NCI-H2107 treated with DMSO at 0.1 percent for 48 hours (cell line): ENCODE data around the gene DPYD.
"Not testable (repeated sequence)": the region's sequence is repeated elsewhere in the genome, so short reads cannot be mapped to it uniquely, and the experiment has no call there.

ENCODE experiments used
- DNase-seq: peaks from one replicate; lab custom pipeline; 2025; ENCODE audit not compliant: unreplicated experiment; lab: John Stamatoyannopoulos, UW

DPYD gene

GRCh38 chr1:97243973-97244560 lies 676.8 kb downstream of the DPYD start:
- DNase-seq = peak; percentile 12

GRCh38 chr1:97238816-97239215 lies 682.0 kb downstream of the DPYD start:
- DNase-seq = no peak

- not testable (repeated sequence) for DNase-seq
Observed at GRCh38 chr1:97231354-97231753, 689.5 kb downstream of the DPYD start.

- no peak for DNase-seq
Observed at GRCh38 chr1:97212671-97213070, 708.2 kb downstream of the DPYD start.

GRCh38 chr1:97210307-97210706 lies 710.5 kb downstream of the DPYD start:
- DNase-seq = no peak

- no peak for DNase-seq
Observed at GRCh38 chr1:97209381-97209957, 711.4 kb downstream of the DPYD start.

- no peak for DNase-seq
Observed at GRCh38 chr1:97207868-97208267, 713.0 kb downstream of the DPYD start.

GRCh38 chr1:97204468-97204867 lies 716.4 kb downstream of the DPYD start:
- no peak for DNase-seq

GRCh38 chr1:97202481-97203380 lies 718.1 kb downstream of the DPYD start:
- DNase-seq = no peak

GRCh38 chr1:97201641-97202040 lies 719.2 kb downstream of the DPYD start:
- no peak for DNase-seq

- DNase-seq = no peak
Observed at GRCh38 chr1:97200595-97200994, 720.2 kb downstream of the DPYD start.

- no peak for DNase-seq
Observed at GRCh38 chr1:97196825-97197516, 723.9 kb downstream of the DPYD start.

- no peak for DNase-seq
Observed at GRCh38 chr1:97192872-97193572, 727.8 kb downstream of the DPYD start.

GRCh38 chr1:97190326-97190725 lies 730.5 kb downstream of the DPYD start:
- DNase-seq = no peak

- no peak for DNase-seq
Observed at GRCh38 chr1:97186381-97186780, 734.5 kb downstream of the DPYD start.

- DNase-seq = no peak
Observed at GRCh38 chr1:97174039-97174704, 746.7 kb downstream of the DPYD start.

GRCh38 chr1:97170300-97170699 lies 750.5 kb downstream of the DPYD start:
- no peak for DNase-seq

- no peak for DNase-seq
Observed at GRCh38 chr1:97168056-97168455, 752.8 kb downstream of the DPYD start.

- no peak for DNase-seq
Observed at GRCh38 chr1:97167246-97167645, 753.6 kb downstream of the DPYD start.

- DNase-seq = no peak
Observed at GRCh38 chr1:97166626-97167025, 754.2 kb downstream of the DPYD start.
